MM.1S (cell line): ENCODE measurements around the gene SIL1.

Source experiments
- EZH2phosphoT487 ChIP-seq: fragments of 300-600 bp; sonication (generic); IDR thresholded peaks from 2 replicates; pipeline ENCODE4 v1.6.1; 2018; ENCODE audit warnings: antibody characterized with exemption, low read length
- TF ChIP-seq, protein P1 (sequence below): fragments of 300-600 bp; sonication (generic); IDR thresholded peaks from 2 replicates; pipeline ENCODE4 v1.5.1; 2016; ENCODE audit warnings: antibody characterized with exemption, low read length, mixed read lengths

DNA sequence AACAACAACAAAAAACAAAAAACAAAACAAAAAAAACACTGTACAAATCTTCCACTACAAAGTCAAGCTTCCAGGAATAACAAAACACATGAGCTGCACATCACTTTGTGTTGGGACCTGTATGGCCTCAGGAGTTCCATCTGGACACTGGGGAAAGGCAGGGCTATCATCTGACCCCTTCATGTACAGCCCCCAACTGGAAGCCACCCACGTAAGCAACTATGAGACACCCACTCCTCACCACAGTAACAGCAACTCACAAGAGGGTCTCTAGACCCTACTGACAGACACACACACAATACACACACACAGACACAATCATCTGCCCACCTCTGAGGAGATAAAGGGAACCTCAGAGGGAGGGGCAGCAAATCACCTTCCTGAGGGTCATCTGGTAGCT lies 241.4 kb downstream of the SIL1 start:
- TF ChIP-seq, protein P1, sequence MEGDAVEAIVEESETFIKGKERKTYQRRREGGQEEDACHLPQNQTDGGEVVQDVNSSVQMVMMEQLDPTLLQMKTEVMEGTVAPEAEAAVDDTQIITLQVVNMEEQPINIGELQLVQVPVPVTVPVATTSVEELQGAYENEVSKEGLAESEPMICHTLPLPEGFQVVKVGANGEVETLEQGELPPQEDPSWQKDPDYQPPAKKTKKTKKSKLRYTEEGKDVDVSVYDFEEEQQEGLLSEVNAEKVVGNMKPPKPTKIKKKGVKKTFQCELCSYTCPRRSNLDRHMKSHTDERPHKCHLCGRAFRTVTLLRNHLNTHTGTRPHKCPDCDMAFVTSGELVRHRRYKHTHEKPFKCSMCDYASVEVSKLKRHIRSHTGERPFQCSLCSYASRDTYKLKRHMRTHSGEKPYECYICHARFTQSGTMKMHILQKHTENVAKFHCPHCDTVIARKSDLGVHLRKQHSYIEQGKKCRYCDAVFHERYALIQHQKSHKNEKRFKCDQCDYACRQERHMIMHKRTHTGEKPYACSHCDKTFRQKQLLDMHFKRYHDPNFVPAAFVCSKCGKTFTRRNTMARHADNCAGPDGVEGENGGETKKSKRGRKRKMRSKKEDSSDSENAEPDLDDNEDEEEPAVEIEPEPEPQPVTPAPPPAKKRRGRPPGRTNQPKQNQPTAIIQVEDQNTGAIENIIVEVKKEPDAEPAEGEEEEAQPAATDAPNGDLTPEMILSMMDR, result no peak
- TF ChIP-seq EZH2phosphoT487, result no peak
